HEK293T (cell line): ENCODE results near the gene HEXIM1.

Source experiments
- CTCF ChIA-PET: fragments of 350-600 bp; formaldehyde crosslinking; extraction: SDS; loops from one replicate; lab custom pipeline; 2021; ENCODE audit warnings: antibody characterized with exemption, inconsistent platforms; lab: Yijun Ruan, JAX
- POLR2A ChIA-PET: fragments of 350-600 bp; formaldehyde crosslinking; extraction: SDS; loops from one replicate; lab custom pipeline; 2020; ENCODE audit warnings: antibody characterized with exemption, inconsistent platforms; lab: Yijun Ruan, JAX
- DNase-seq: peaks from one replicate; pipeline ENCODE4 v3.0.0; 2012; ENCODE audit warnings: mixed read lengths; ENCODE audit errors: extremely low spot score
- ARNT ChIP-seq: fragments of 450-650 bp; IDR thresholded peaks from 2 replicates; pipeline ENCODE4 v1.6.1; 2017; ENCODE audit warnings: mild to moderate bottlenecking
- BHLHE40 ChIP-seq: fragments of 450-650 bp; IDR thresholded peaks from 2 replicates; pipeline ENCODE4 v1.6.1; 2016; ENCODE audit warnings: mild to moderate bottlenecking, moderate library complexity, borderline replicate concordance
- CTBP1 ChIP-seq: fragments of 450-650 bp; IDR thresholded peaks from 2 replicates; pipeline ENCODE4 v1.6.1; 2016; ENCODE audit warnings: borderline replicate concordance
- ELF4 ChIP-seq: fragments of 450-650 bp; IDR thresholded peaks from 2 replicates; pipeline ENCODE4 v1.6.1; 2017; ENCODE audit warnings: antibody characterized with exemption
- FOXA1 ChIP-seq: fragments of 450-650 bp; IDR thresholded peaks from 2 replicates; pipeline ENCODE4 v1.6.1; 2016; ENCODE audit warnings: mild to moderate bottlenecking
- FOXK2 ChIP-seq: fragments of 450-650 bp; IDR thresholded peaks from 2 replicates; pipeline ENCODE4 v1.6.1; 2016; ENCODE audit warnings: mild to moderate bottlenecking
- FOXM1 ChIP-seq: fragments of 450-650 bp; IDR thresholded peaks from 2 replicates; pipeline ENCODE4 v1.6.1; 2017; ENCODE audit warnings: mild to moderate bottlenecking, borderline replicate concordance
- HDGF ChIP-seq: fragments of 450-650 bp; IDR thresholded peaks from 2 replicates; pipeline ENCODE4 v1.6.1; 2017; ENCODE audit warnings: antibody characterized with exemption, borderline replicate concordance
- L3MBTL2 ChIP-seq: fragments of 450-650 bp; conservative IDR thresholded peaks from 2 replicates; pipeline ENCODE4 v1.6.1; 2016; ENCODE audit warnings: mild to moderate bottlenecking
- LEF1 ChIP-seq: fragments of 450-650 bp; IDR thresholded peaks from 2 replicates; pipeline ENCODE4 v1.6.1; 2017; ENCODE audit warnings: mild to moderate bottlenecking, borderline replicate concordance
- NFRKB ChIP-seq: fragments of 450-650 bp; IDR thresholded peaks from 2 replicates; pipeline ENCODE4 v1.6.1; 2016; ENCODE audit warnings: mild to moderate bottlenecking, moderate library complexity
- PKNOX1 ChIP-seq: fragments of 450-650 bp; IDR thresholded peaks from 2 replicates; pipeline ENCODE4 v1.6.1; 2016
- SP1 ChIP-seq: fragments of 450-650 bp; IDR thresholded peaks from 2 replicates; pipeline ENCODE4 v1.6.1; 2017
- SUZ12 ChIP-seq: fragments of 450-650 bp; IDR thresholded peaks from 2 replicates; pipeline ENCODE4 v1.6.1; 2016; ENCODE audit warnings: mild to moderate bottlenecking
- TARDBP ChIP-seq: fragments of 450-650 bp; IDR thresholded peaks from 2 replicates; pipeline ENCODE4 v1.6.1; 2016
- ZNF384 ChIP-seq: fragments of 450-650 bp; IDR thresholded peaks from 2 replicates; pipeline ENCODE4 v1.6.1; 2016

The HEXIM1 gene

DNA sequence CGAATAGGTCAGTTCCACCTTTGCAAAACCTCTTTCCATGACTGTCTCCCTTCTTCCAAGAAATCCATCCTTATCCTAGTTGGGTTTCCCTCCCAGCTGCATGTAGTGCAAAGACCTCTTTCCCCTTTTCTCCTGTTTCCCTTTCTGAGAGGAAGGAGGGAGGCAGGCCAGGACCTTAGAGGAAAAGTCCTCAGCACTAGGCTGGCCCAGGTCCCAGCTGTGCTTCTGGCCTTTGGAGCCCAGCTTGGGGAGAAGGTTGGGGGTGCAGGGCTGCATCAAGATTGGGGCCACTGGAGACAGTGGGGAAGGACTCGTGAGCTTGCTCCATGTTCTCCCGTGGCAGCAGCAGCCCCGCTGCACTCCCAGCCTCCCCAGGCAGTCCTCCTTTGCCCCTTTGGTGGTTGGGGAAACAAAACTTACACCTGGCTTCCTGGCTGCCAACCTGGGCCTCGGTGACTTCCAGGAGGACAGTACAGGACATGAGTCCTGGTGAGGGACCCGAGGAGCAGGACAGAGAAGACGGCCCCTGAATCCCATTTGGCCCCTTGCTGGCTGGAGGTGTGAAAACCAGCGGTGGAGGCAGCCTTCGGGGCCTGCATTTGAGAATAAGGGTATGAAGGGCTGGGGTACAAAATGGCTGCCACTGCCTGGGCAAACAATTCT is 13.9 kb downstream of the HEXIM1 start:
- no peak for DNase-seq
- ChIA-PET CTCF (interaction anchor here (2.3 to 5.4 kb wide), 3 partner anchors 10 to 26 kb away, joined by 12 to 39 read pairs (median 31); partner anchors contain the start of genes ACBD4 and HEXIM1), POLR2A (interaction anchor here (0.8 to 7.3 kb wide), 17 partner anchors 10 to 183 kb away, joined by 3 to 345 read pairs (median 10); partner anchors contain the start of genes ACBD4, HEXIM1, MAP3K14 and NMT1)
- TF ChIP-seq ARNT (no peak), HDGF (no peak), ZNF384 (no peak), ELF4 (no peak), SP1 (no peak), PKNOX1 (no peak), L3MBTL2 (no peak)

GRCh38 chr17:45164734-45165269 is 16.5 kb downstream of the HEXIM1 start:
- TF ChIP-seq ZNF384 = no peak
- TF ChIP-seq LEF1 = no peak
- TF ChIP-seq L3MBTL2 = no peak
- no peak for TF ChIP-seq FOXM1
- TF ChIP-seq ARNT = no peak
- no peak for TF ChIP-seq FOXA1
- TF ChIP-seq NFRKB = no peak
- TF ChIP-seq PKNOX1 = no peak
- TF ChIP-seq FOXK2 = no peak
- TF ChIP-seq HDGF = no peak
- no peak for TF ChIP-seq TARDBP
- no peak for TF ChIP-seq CTBP1
- TF ChIP-seq BHLHE40 = no peak
- DNase-seq = no peak
- POLR2A ChIA-PET = interaction anchor here (7.3 kb wide), 1 partner anchor 15 kb away, joined by 345 read pairs; the partner anchor contains the start of gene HEXIM1
- CTCF ChIA-PET = interaction anchor here (0.8 to 1.0 kb wide), 2 partner anchors 29 to 33 kb away, joined by 3 read pairs; partner anchors contain the start of gene ACBD4

- DNase-seq = no peak
- POLR2A ChIA-PET = interaction anchor here (4.9 to 5.8 kb wide), 2 partner anchors 8 to 20 kb away, joined by 65 to 85 read pairs; partner anchors contain the start of genes HEXIM1 and HEXIM2
- CTCF ChIA-PET = no interaction called here
- TF ChIP-seq ARNT (no peak), FOXA1 (no peak), NFRKB (no peak), L3MBTL2 (no peak), ELF4 (no peak), ZNF384 (no peak), SUZ12 (no peak), FOXK2 (no peak), FOXM1 (no peak), LEF1 (no peak), CTBP1 (no peak), PKNOX1 (no peak), BHLHE40 (no peak), TARDBP (no peak), SP1 (no peak), HDGF (no peak)
Observed at GRCh38 chr17:45168991-45169752, 20.9 kb downstream of the HEXIM1 start.

DNA sequence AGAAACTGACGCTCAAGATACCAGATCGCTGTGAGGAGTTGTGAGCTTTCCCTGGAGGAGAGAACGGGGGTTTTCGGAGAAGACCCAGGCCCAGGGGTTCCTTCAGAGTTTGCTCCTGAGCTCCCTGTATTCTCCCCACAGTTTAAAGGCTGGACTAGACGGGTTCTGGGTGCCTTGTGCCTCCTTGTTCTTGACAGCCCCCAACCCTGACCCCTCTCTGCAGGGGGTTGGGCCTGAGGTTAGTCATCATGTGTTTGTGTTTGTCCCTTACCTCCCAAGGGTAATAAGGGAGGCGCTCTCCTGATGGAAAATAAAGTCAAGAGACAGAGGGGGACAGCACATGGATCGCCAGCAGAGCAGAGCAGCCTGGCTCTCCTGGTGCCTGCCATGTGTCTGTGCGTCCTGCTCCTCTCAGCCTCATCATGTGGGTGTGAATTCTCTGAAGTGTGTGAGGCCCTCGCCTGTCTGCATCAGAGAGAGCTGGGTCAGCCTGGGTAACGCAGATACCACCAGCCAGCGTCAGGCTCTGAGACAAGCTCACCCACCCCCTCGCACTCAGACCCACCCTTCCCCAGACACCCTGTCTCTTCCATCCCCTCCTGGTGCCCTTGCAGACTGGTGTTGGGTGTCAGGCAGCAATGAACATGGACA is 22.1 kb downstream of the HEXIM1 start:
- no peak for DNase-seq

More for the DNA sequence above, 22.1 kb downstream of the HEXIM1 start:
- CTCF ChIA-PET = interaction anchor here (0.6 to 1.7 kb wide), 5 partner anchors 9 to 35 kb away, joined by 3 to 9 read pairs (median 3); partner anchors contain the start of gene ACBD4
- TF ChIP-seq FOXA1 = no peak
- no peak for TF ChIP-seq FOXK2
- no peak for TF ChIP-seq HDGF
- no peak for TF ChIP-seq PKNOX1
- no peak for TF ChIP-seq CTBP1
- TF ChIP-seq TARDBP = no peak
- TF ChIP-seq ARNT = no peak
- TF ChIP-seq SP1 = no peak
- no peak for TF ChIP-seq SUZ12
- no peak for TF ChIP-seq LEF1
- no peak for TF ChIP-seq BHLHE40
- TF ChIP-seq ZNF384 = no peak
- no peak for TF ChIP-seq NFRKB
- TF ChIP-seq ELF4 = no peak
- TF ChIP-seq FOXM1 = no peak
- no peak for TF ChIP-seq L3MBTL2
- POLR2A ChIA-PET = interaction anchor here (1.3 to 5.8 kb wide), 3 partner anchors 9 to 21 kb away, joined by 3 to 85 read pairs (median 65); partner anchors contain the start of genes HEXIM1 and HEXIM2
